ENCODE results near the gene SND1. TPM values are rescaled to one million over a fixed set of nuclear protein-coding genes. Genes with fewer than 3 reads are reported as not detected.

Gene SND1
- total and polyA plus RNA-seq, 2 of the 4 experiments (the other 2 are of a cell fraction) = 154 to 294 TPM

- Histone ChIP-seq H3K27ac (ENCODE audit: insufficient read depth, low read length) (no peak overlapping the region), H2BK15ac (ENCODE audit: low read depth, low read length) (no peak overlapping the region), H3K9ac (ENCODE audit: low read depth, low read length) (no peak overlapping the region), H4K8ac (ENCODE audit: low read depth in 2 of 2, low read length in 2 of 2) (no peak overlapping the region), H2BK120ac (ENCODE audit: low read depth, low read length) (no peak overlapping the region), H3K36me3 (ENCODE audit: control insufficient read depth, insufficient read depth, low read length) (peaks cover 9% of the 10 kb centered on the region), H3K18ac (ENCODE audit: low read depth, low read length) (no peak overlapping the region), H3K27me3 (ENCODE audit: control insufficient read depth, insufficient read depth, low read length) (no peaks in the 10 kb centered on the region), H3K4me3 (ENCODE audit: insufficient read depth, low read depth, low read length) (no peak overlapping the region), H3K9me1 (ENCODE audit: insufficient read depth, low read length) (peaks cover 25% of the 10 kb centered on the region), H3K4me1 (ENCODE audit: control insufficient read depth, insufficient read depth, low read length) (peaks cover 4% of the 10 kb centered on the region; the same call in 1 of the 2 replicates), H3K23ac (ENCODE audit: low read depth, low read length) (no peak overlapping the region), H3K9me3 (ENCODE audit: control insufficient read depth, insufficient read depth, low read length) (no peaks in the 10 kb centered on the region), H3K56ac (ENCODE audit: extremely low read depth, insufficient read depth, low read length) (no peak overlapping the region), H2AFZ (replicated peaks; ENCODE audit: low read length, poor library complexity) (no peak overlapping the region), H3K4ac (ENCODE audit: low read depth, low read length) (no peak overlapping the region), H4K5ac (ENCODE audit: low read depth, low read length) (no peak overlapping the region), H4K91ac (ENCODE audit: insufficient read depth, low read depth, low read length) (no peak overlapping the region), H3K4me2 (ENCODE audit: low read depth, low read length) (no peak overlapping the region), H3K14ac (replicated peaks; ENCODE audit: low read depth, low read length) (no peak overlapping the region), H2BK20ac (ENCODE audit: low read depth, low read length) (no peak overlapping the region), H3K79me1 (ENCODE audit: low read depth in 1 of 2, low read length in 2 of 2) (peaks cover 26 to 56% of the 10 kb centered on the region in 2 experiments), H4K20me1 (ENCODE audit: insufficient read depth, low read length) (peaks cover 42% of the 10 kb centered on the region), H2AK5ac (ENCODE audit: low read depth, low read length) (no peak overlapping the region), H2BK5ac (ENCODE audit: low read depth, low read length, poor library complexity, severe bottlenecking) (no peak overlapping the region), H2AK9ac (replicated peaks; ENCODE audit: low read depth, low read length, poor library complexity) (no peak overlapping the region)
- dilution Hi-C loops (cut with HindIII; ENCODE audit: low sequenced_read_pairs, unreplicated experiment) (no loop called here), in situ Hi-C loops (cut with MboI; ENCODE audit: low sequenced_read_pairs) (loop anchor here (10.0 kb wide), 1 partner anchor 153 kb away; no protein-coding TSS in a partner anchor), intact Hi-C loops (cut with micrococcal nuclease) (no loop called here)
- TF ChIP-seq POLR2A (IDR thresholded peaks at IDR 0.05; ENCODE audit: low read depth, low read length) = no peak
- TF ChIP-seq FOS (IDR thresholded peaks at IDR 0.05; ENCODE audit: low read depth, low read length) = no peak
- no peak for TF ChIP-seq CEBPB (IDR thresholded peaks at IDR 0.05; ENCODE audit: low read depth, low read length)
- TF ChIP-seq BHLHE40 (IDR thresholded peaks at IDR 0.05; ENCODE audit: low read depth, low read length) = no peak
- no peak for TF ChIP-seq NFE2L2 (IDR thresholded peaks at IDR 0.05; ENCODE audit: low read depth, low read length)
- TF ChIP-seq, protein P1, sequence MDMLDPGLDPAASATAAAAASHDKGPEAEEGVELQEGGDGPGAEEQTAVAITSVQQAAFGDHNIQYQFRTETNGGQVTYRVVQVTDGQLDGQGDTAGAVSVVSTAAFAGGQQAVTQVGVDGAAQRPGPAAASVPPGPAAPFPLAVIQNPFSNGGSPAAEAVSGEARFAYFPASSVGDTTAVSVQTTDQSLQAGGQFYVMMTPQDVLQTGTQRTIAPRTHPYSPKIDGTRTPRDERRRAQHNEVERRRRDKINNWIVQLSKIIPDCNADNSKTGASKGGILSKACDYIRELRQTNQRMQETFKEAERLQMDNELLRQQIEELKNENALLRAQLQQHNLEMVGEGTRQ (IDR thresholded peaks at IDR 0.05; ENCODE audit: low read depth, low read length) = no peak
- no peak for TF ChIP-seq RFX5 (IDR thresholded peaks at IDR 0.05; ENCODE audit: low read depth, low read length)
- TF ChIP-seq MAZ (IDR thresholded peaks at IDR 0.05; ENCODE audit: borderline replicate concordance, low read depth, low read length) = no peak
- no peak for TF ChIP-seq RAD21 (IDR thresholded peaks at IDR 0.05; ENCODE audit: low read length)
- CTCF ChIA-PET = interaction anchor here (0.6 to 1.2 kb wide), 2 partner anchors 11 to 93 kb away, joined by 3 to 5 read pairs; partner anchors contain the start of gene LRRC4
- POLR2A ChIA-PET (ENCODE audit: unreplicated experiment) = no interaction called here
- BruUV-seq (replicated peaks) = no TSS peak
- DNase-seq = no peak
- no CpG with 5 or more reads among the region's 2 CpGs for WGBS, 2 experiments (ENCODE audit: extremely low coverage in 2 of 2, insufficient read length in 1 of 2)
- ATAC-seq (ENCODE audit: low read depth) = no peak
Observed at GRCh38 chr7:128042012-128042411, 390.0 kb downstream of the SND1 start.
